Measurements from ENCODE around the gene ACVR1B.
"Not testable (repeated sequence)": the region's sequence is repeated elsewhere in the genome, so short reads cannot be mapped to it uniquely, and the experiment has no call there.

ACVR1B gene

DNA sequence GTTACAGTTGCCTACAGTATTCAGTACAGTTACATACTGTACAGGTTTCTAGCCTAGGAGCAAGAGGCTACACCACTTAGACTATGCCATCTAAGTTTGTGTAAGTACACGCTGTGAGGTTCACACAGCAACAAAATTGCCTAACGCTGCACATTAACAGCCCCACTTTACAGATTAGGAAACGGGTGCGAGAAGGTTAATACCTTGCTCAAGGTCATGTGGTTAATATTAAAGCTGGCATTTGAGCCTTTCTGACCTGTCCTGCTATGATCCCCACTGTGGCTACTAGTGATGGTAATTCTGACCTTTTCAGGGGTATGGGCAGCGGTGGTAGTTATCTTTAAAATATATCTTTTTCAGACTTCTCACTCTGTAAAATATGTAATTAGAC lies 20.9 kb downstream of the ACVR1B start:
- DNase-seq: no peak

DNA sequence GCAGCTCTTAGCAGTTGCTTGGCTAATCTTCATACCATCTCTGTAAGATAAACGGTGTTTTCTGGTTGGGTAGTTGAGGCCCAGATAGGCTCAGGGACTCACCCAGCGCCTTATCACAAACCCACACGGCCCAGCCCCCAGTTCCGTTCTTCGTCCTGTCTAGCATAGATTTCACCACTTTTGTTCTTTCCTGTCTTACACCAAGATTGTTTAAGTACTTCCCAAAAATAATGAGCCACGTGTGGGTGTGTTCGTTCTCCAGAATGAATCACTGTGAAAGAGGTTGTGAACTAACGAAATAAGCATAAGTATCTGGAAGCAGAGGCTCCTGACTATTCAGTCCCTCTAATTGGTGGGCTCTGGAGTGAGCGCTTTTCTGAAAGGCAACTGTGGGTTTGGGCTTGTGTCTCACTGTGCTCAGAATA lies 21.4 kb downstream of the ACVR1B start:
- peak; percentile 73 for DNase-seq

DNA sequence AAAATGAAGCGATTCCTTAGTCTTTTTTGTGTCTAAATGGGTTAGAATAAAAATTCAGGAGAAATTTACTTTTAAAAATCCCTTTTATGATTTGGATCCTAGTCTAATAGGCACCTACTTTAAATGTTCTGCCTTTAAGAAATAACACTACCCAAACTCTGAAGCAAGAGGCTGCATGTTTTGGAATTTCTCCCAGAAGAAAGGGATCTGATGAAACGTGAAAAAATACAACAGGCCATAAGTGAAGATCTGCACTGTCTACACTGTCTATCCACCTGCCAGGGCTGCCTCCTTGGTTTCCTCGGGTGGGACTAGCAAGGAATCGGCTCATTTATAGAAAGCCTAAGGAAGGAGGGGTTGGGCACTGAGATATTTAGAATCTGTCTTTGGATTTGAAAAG lies 22.1 kb downstream of the ACVR1B start:
- no peak for DNase-seq

DNA sequence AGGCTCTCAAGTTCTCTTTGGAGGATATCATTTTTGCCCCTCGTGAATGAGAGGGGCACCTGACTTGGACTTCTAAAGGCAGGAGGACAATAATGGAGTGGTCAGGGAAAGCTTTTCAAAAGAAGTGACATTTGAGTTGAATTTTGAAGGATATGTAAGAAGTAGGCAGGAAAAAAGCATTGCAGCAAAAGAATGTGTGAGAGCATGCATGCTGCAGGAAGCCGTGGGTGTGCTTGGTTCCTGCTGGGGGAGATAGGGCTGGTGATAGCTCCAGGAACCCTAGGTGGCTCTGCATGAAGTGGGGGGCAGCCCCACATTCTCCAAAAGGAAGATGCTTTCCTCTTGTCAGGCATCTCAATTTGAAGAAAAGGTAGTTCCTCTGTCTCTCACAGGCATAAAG lies 23.1 kb downstream of the ACVR1B start:
- no peak for DNase-seq

DNA sequence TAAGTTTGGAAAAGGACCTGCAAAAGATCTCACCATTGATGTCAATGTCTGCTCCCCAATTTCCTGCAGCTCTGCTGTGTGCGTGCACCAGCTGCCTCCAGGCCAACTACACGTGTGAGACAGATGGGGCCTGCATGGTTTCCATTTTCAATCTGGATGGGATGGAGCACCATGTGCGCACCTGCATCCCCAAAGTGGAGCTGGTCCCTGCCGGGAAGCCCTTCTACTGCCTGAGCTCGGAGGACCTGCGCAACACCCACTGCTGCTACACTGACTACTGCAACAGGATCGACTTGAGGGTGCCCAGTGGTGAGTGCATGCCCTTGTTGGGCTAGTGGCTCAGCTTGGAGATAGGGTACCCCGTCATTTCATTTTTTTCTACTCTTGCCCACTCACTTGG lies 23.7 kb downstream of the ACVR1B start:
- DNase-seq: no peak

DNA sequence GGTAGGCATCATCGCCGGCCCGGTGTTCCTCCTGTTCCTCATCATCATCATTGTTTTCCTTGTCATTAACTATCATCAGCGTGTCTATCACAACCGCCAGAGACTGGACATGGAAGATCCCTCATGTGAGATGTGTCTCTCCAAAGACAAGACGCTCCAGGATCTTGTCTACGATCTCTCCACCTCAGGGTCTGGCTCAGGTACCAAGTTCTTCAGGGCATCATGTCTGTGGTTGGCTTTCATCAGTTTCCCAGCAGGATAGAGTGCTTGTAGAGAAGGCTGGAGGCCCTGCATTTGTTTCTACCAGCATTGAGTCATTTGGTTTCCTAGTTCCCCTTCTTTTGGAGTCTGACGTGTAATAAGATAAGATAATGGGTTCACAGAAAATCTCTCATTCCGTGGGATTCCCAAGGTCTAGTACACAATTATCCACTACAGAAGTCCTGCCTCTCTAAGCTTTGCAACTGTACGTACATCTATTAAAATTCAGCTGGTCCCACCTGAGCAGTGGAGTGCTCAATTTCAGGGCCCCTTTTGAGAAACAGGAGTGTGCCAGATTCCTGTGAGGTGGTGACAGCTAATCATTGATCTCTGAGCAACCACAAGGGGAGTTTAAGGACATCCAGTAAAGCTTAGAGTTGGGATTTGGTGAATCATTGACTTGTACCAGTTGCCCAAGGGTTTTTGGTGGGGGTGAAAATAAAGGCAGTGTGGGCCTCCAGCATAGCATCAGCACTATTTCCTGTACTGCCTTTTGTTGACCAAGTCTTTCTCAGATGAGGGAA lies 25.1 kb downstream of the ACVR1B start:
- DNase-seq: no peak

DNA sequence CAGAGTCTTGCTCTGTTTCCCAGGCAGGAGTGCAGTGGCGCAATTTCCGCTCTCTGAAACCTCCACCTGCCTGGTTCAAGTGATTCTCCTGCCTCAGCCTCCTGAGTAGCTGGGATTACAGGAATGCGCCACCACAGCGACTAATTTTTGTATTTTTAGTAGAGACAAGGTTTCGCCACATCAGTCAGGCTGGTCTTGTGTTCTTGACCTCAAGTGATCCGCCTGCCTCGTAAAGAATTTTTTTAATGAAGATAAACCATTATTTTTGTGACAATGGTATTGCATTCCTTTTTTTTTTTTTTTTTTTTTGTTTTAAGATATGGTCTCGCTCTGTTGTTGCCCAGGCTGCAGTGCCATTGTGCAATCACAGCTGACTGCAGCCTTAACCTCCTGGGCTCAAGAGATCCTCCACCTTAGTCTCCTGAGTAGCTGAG lies 25.8 kb downstream of the ACVR1B start:
- no peak for DNase-seq

DNA sequence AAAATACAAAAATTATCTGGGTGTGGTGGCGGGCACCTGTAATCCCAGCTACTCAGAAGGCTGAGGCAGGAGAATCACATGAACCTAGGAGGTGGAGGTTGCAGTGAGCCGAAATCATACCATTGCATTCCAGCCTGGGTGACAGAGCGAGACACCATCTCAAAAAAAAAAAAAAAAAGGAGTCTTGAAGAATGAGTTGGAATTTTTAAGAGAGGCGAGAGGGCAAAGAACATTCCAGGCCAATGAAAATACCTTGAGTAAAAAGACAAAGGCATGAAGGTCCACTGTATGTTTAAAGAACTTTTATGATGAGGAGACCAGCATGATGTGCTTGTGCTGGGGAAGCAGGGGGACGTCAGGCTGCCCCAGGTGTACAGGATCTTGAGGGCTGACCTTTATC lies 27.8 kb downstream of the ACVR1B start:
- DNase-seq: not testable (repeated sequence)

DNA sequence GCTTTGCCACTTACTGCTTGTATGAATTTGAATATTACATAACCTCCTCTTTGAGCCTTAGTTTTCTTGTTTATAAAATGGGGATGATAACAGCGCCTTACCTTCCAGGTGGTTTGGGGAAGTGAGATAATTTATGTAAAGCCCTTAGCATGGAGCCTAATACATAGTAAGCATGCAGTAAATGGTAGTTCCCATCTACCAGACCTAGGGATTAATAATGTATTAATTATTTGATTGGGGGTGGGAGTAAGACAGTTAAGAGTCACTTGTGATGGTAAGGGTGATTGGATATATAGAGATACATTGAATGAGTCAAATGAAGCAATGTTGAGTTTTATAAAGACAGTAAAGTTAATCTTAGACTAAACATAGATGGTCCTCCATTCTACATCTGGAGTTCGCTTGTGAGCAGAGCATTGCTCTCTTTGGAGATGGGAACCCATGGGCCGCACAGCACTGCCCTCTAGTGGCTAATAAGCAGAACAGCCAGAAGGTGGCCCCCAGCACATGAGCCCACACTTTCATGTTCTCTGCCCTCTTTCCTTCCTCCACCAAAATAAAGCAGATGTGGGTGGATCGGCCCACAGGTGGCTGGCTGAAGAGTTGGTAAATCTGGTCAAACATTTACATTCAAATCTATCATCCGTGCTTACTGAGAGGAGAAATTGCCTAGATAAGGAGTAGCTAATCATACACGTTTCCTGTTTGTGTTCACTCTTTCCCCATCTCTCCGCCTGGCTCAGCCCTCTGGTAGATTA lies 28.7 kb downstream of the ACVR1B start:
- DNase-seq: peak; percentile 64

DNA sequence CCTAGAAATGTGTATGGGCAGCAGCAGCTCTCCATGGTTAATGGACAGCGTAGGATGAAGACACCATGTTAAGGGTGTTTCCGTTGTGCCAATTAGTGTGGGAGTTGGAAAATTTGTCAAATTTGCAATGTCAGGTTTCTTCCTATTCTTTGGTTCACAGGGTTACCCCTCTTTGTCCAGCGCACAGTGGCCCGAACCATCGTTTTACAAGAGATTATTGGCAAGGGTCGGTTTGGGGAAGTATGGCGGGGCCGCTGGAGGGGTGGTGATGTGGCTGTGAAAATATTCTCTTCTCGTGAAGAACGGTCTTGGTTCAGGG lies 29.3 kb downstream of the ACVR1B start:
- no peak for DNase-seq

DNA sequence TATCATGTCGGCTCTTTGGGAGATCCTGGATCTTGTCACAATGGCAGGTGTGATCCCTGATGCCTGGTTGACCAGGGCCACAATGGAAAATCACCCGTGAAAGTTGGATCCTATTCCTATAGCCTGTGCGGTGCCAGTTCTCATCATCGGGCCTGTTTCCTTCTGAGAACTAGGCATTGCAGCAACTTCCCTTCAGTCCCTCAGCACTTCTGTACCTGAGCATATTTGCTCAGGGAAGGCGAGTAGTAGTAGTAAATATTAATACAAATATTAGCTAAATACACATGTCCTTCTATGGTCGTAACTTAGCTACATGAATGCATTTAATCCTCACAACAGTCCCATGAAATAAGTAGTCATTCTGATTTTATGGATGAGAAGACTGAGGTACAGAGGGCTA lies 33.2 kb downstream of the ACVR1B start:
- no peak for DNase-seq

DNA sequence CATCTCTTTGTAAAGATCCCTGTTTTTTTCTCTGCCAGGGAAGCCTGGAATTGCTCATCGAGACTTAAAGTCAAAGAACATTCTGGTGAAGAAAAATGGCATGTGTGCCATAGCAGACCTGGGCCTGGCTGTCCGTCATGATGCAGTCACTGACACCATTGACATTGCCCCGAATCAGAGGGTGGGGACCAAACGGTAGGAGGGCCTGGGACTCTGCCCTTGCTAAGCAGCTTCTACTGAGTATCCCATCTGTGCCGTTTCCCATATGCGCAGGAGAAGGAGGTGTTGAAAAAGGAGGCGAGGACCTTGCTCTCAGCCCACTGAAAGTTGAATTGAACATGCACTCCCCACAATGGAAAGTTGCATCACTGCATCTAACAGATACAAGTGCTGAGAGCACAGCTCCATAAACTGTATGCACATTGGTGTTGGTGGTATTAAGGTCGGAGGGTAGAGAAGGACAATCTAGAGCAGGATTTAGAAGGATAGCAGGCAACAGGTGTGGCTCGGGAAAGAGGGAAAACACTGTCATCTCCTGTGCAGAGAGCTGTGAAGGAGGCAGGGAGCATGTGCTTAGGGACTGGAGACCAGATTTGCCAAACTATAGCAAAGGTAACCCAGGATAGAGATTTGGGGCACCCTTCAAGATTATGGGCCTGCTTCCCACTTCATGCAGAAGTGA lies 33.8 kb downstream of the ACVR1B start:
- DNase-seq: no peak

DNA sequence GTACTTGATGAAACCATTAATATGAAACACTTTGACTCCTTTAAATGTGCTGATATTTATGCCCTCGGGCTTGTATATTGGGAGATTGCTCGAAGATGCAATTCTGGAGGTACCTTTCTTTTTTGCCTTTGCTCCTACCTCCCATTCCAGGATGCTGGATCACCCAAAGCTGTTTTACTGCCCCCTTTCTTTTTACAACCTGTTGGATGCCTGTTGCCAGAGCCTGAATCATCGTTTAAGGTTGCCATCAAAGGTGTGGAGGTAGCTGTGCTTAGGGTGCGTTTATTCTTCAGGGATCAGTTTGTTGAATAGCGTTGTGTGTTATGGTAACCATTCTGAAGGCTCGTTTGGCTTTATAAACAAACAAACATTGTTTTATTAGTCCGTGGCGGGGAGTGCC lies 35.3 kb downstream of the ACVR1B start:
- no peak for DNase-seq

DNA sequence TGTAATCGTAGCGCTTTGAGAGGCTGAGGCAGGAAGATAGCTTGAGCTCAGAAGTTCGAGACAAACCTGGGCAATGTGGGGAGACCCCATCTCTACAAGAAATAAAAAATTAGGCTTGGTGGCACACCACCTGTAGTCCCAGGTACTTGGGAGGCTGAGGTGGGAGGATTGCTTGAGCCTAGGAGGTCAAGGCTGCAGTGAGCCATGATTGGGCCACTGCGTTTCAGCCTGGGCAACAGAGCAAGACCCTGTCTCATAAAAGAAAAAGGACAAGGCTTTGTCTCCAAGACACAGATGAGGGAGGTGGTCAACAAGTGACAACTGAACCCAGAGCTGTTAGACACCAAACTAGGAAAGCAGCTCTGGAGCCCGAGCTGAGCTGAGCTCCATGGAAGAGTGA lies 40.7 kb downstream of the ACVR1B start:
- no peak for DNase-seq

DNA sequence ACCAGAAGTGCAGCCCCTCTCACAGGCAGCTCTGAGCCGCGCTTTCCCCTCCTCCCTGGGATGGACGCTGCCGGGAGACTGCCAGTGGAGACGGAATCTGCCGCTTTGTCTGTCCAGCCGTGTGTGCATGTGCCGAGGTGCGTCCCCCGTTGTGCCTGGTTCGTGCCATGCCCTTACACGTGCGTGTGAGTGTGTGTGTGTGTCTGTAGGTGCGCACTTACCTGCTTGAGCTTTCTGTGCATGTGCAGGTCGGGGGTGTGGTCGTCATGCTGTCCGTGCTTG lies 43.0 kb downstream of the ACVR1B start:
- DNase-seq: no peak

DNA sequence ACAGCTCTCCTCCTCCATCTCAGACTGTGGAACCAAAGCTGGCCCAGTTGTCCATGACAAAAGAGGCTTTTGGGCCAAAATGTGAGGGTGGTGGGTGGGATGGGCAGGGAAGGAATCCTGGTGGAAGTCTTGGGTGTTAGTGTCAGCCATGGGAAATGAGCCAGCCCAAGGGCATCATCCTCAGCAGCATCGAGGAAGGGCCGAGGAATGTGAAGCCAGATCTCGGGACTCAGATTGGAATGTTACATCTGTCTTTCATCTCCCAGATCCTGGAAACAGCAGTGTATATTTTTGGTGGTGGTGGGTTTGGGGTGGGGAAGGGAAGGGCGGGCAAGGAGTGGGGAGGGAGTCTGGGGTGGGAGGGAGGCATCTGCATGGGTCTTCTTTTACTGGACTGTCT lies 43.5 kb downstream of the ACVR1B start:
- DNase-seq: no peak

DNA sequence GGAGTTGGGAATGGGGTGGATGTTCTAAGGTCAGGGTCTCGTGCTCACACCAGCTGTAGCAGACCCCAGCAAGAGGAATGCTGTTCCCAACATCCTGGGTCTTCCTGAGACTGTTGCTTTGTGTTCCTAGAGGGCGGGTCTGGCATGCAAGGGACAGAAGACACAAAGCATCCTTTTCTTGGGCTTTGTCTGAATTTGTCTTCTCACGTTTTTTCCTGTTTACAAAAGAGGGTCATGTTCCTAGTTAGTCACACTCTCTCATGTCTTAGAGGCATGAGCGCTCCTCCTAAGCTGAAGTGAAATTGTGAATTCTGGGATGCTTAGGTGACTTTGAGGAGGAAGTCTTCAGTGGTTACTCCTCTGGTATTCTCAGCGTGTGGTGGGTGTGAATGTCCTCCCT lies 45.6 kb downstream of the ACVR1B start:
- no peak for DNase-seq

DNA sequence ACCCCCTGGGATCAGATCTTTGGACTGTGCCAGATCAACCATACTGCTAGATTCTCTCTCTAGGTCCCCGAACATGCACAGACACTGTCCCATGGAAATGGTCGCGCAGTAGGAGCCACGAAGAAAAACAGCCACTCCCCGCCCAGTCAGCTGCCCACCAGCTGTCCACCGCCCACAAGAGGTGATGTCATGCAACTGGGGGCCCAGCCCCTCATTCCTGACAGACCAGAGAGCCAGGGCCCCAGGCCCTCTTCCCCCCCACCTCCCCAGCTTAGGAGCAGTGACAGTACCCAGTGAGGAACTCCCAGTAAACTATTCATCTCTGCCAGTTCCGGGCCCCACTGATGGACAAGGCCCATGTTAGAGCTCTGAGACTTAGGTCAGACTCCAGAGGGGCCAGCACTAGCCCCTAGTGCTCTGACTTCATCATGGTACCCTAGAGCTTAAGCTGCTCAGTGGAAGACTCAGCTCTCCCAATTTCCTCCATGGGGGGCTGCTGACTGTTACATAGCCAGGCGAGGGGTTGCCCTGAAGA lies 51.6 kb downstream of the ACVR1B start:
- DNase-seq: no peak

DNA sequence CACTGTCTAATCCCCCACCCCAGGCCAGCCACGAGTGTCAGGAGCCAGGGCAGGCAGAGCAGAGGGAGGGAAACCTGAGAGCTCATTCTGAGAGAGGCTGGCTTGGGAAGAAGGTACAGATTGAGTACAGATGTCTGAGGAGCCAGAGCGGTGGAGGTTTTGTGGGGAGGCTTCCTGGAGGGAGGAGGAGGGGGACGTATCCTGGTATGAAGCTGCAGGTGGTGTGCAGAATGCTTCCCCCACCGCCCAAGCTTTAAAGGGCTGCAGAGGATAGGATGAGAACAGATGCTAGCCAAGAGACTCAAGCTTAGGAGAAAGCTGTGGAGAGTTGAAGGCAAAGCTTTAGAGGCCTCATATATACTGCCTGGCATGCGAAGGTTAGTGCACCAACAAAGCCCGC lies 52.1 kb downstream of the ACVR1B start:
- no peak for DNase-seq

DNA sequence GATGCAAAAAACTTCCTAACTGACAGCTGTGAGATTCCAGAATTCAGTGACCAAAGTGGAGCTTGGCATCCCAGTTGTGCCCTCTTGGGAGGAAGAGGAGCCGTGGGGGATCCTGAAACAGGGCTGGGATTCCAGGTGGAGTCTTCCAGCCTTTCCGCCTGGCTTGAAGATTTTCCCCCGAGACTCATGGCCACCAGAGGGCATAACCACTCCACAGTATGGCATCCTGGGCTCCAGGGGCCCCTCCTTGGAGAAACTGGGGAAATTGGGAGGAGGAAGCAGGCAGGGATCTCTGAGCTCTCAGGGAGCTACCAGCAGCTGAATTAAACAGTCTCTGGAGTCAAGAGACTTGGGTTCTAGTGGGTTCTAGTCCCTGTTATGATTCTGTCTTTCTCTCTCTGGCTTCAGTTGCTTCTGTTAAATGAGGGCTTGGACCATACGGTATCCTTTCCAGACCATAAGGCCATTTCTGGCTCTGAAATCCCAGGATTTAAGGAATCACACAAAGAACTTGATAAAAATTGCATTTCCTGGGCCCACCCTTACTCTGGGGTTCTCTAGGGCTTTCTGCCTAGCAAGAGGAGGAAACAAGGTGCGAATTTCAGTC lies 52.6 kb downstream of the ACVR1B start:
- DNase-seq: no peak

DNA sequence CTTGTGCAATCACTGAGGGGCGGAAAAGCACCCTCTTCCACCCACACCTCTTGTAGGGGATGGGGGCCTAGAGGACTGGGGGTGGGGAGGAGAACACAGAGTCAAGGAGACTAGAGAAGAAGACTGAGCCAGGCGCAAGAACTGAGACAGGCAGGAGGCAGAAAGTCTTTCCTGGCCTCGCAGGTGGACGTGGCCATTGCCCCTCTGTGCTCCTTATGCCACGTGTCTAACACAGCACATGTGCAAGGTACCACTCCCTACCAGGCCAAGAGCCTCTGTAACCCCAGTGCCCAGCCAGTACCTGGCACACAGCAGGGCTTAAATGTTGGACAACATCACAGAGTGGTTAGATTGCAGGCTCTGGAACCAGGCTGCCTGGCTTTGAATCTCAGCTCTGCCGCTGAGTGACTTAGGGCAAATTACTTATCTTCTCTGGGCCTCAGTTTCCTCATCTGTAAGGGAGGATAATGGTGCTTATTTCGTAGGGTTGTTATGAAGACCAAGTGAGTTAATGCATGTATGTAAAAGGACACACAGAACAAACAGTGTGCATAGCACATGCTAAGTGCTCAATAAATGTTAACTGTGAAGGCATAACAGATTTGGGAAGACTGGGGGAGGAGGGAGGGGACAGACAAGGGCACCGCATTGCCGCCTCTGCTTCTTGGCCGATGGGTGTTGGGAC lies 53.9 kb downstream of the ACVR1B start:
- DNase-seq: no peak

DNA sequence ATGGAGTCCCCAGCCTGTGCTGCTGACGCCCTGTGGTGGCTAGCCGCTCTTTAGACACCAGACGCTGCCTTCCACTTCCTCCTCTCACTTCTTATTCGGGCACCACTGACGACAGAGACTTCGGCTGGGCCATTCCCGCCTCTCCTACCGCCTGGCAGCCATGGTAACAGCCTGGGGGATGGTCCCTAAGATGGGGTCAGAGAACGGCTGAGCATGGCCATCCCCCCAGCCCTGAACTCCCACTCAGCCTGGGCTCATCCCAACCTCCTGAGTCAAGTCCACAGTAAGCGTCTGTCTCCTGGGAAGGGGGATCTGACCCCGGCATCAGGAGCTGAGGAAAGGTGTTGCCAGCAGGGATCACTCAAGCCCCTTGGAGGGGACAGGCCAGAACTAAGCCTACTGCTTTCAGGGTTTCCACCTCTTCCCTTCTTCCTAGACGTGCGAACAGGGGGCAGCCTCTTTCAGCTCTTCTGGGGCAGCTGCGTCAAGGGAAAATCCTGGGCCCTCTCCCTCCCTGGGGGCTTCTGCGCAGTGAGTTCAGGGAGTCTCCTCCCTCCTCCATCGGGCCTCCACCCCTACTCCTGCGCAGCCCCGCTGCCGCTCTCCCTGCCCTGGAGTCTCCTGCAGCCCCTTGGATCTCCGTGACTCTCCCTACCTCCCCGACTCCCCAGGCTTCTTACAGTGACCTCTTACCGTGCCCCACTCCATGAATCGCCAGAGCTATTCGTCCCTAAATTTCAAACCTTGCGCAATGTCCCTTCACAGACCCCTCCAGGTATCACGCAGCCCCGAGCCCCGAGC lies 54.6 kb downstream of the ACVR1B start:
- peak; percentile 90 for DNase-seq
